Lower lobe of right lung (tissue), 2 donors: ENCODE results near the gene SPHKAP. TPM values are rescaled to one million over a fixed set of nuclear protein-coding genes. Genes with fewer than 3 reads are reported as not detected.
"Not testable (repeated sequence)": the region's sequence is repeated elsewhere in the genome, so short reads cannot be mapped to it uniquely, and the experiment has no call there.

ENCODE experiments used
- ATAC-seq, 2 donors: fragments of 200-7000 bp; cut with Tn5 transposase; one replicate each; pipeline ENCODE4 v1.9.1; 2020 to 2022; ENCODE audit warnings: mild to moderate bottlenecking in 2 of 2, moderate library complexity in 2 of 2
- DNase-seq: peaks from one replicate; pipeline ENCODE4 v3.0.0-alpha.2; 2020
- H3K27ac ChIP-seq: fragments of 200-600 bp; one replicate; pipeline ENCODE4 v1.8.0; 2022
- H3K27me3 ChIP-seq: fragments of 200-600 bp; one replicate; pipeline ENCODE4 v1.8.0; 2022; ENCODE audit warnings: low read depth
- H3K36me3 ChIP-seq: fragments of 200-600 bp; one replicate; pipeline ENCODE4 v1.8.0; 2022; ENCODE audit warnings: mild to moderate bottlenecking
- H3K4me1 ChIP-seq: fragments of 200-600 bp; one replicate; pipeline ENCODE4 v1.8.0; 2022
- H3K4me3 ChIP-seq: fragments of 200-600 bp; one replicate; pipeline ENCODE4 v1.8.0; 2022; ENCODE audit warnings: mild to moderate bottlenecking
- H3K9me3 ChIP-seq: fragments of 200-600 bp; one replicate; pipeline ENCODE4 v1.8.0; 2022
- CTCF ChIP-seq: fragments of 200-600 bp; IDR thresholded peaks from one replicate; pipeline ENCODE4 v1.8.0; 2022; ENCODE audit warnings: antibody characterized with exemption, mild to moderate bottlenecking
- intact Hi-C: fragments of 100-400 bp; cut with DNase I; formaldehyde crosslinking; loops from one replicate; pipeline ENCODE4 v1.11.0; 2022
- total RNA-seq: library from RNA; stranded (reverse); fragmentation: NEBNext Ultra II Directional; extraction: Animal tissue kit (Norgen Biotek cat#: 25700); gene quantifications from one replicate; pipeline ENCODE4 v1.2.1, GENCODE V29; 2021
- donor health status: DM: no; HTN: yes; CAD: no; lungs with severe emphysema.

The SPHKAP gene
- total RNA-seq, 1 donor from 2014 or later: 0.06 TPM

GRCh38 chr2:228079194-228079593, 102.3 kb downstream of the SPHKAP start:
- no peaks in the 10 kb centered on the region for H3K4me1 ChIP-seq
- no peaks in the 10 kb centered on the region for H3K9me3 ChIP-seq
- no peaks in the 10 kb centered on the region for H3K36me3 ChIP-seq
- no peaks in the 10 kb centered on the region for H3K27me3 ChIP-seq
- intact Hi-C loops: no loop called here
- ATAC-seq (no peak), DNase-seq (no peak)
- H3K27ac ChIP-seq: no peak overlapping the region
- no peak overlapping the region for H3K4me3 ChIP-seq
- TF ChIP-seq CTCF: no peak

GRCh38 chr2:228076695-228077094, 104.8 kb downstream of the SPHKAP start:
- intact Hi-C loops, H3K9me3 ChIP-seq, H3K36me3 ChIP-seq, ATAC-seq, H3K4me1 ChIP-seq, H3K4me3 ChIP-seq, DNase-seq, H3K27ac ChIP-seq, H3K27me3 ChIP-seq: not testable (repeated sequence)

GRCh38 chr2:228072669-228073068, 108.8 kb downstream of the SPHKAP start:
- intact Hi-C loops: no loop called here

DNA sequence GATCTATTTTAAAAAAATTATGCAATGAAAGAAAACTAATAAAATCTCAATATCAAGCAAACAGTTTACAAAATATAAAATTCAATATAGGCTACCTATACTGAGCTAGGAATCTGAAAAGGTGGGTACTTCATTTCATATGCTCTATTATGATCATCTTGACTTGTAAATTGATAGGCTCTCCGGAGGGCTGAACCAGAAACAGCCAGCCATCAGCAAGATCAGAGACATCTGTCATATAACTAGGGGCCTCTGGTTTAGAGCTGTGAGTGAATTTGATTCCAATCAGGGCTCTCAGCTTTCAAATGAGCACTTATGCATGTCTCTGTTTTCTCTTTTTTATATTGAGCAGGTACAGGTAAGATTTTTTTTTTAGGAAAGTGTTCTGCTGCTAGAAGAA, 114.2 kb downstream of the SPHKAP start:
- H3K4me3 ChIP-seq: no peak overlapping the region
- no peaks in the 10 kb centered on the region for H3K9me3 ChIP-seq
- TF ChIP-seq CTCF: no peak
- intact Hi-C loops: no loop called here
- no peaks in the 10 kb centered on the region for H3K4me1 ChIP-seq
- no peaks in the 10 kb centered on the region for H3K36me3 ChIP-seq
- no peak for DNase-seq
- H3K27ac ChIP-seq: no peak overlapping the region
- ATAC-seq: no peak
- no peaks in the 10 kb centered on the region for H3K27me3 ChIP-seq

More at GRCh38 chr2:228072669-228073068, 108.8 kb downstream of the SPHKAP start:
- DNase-seq (no peak), ATAC-seq (no peak)
- Histone ChIP-seq H3K9me3 (no peaks in the 10 kb centered on the region), H3K36me3 (no peaks in the 10 kb centered on the region), H3K4me3 (no peak overlapping the region), H3K27me3 (no peaks in the 10 kb centered on the region), H3K27ac (no peak overlapping the region), H3K4me1 (no peaks in the 10 kb centered on the region)
- TF ChIP-seq CTCF: no peak

DNA sequence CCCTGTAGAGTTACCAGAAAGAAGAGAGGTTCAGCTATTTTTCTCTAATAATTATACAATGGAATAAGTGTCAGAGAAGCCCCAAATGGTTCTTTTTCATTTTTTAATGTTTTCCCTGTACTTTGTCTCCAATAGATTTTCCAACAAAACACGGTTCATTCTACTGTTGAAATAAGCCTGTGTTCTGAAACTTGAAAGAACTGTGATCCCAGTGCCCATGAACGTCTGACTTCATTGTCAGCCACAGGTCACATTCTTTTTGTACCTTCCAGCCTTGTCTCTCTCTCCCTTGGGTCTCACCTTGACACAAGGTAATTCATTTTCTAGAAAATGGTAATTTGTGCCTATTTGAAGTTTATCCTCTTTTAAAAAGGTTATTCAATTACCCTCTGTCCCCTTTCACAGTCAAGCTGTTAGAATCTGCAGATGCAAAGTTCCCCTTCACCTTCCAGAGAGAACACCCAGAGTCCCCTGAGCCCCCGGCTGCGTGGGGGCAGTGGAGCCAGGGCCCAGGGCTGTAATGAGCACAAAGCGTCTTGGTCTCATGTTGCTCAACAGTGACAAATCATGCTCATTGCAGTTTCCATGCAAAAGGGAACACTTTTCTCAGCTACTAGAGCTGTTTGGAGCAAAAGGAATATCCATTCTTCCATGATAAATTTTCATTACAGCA, 115.2 kb downstream of the SPHKAP start:
- no peaks in the 10 kb centered on the region for H3K4me1 ChIP-seq
- DNase-seq (no peak), ATAC-seq (no peak)
- intact Hi-C loops: no loop called here
- no peaks in the 10 kb centered on the region for H3K36me3 ChIP-seq
- no peak for TF ChIP-seq CTCF
- no peaks in the 10 kb centered on the region for H3K9me3 ChIP-seq
- no peak overlapping the region for H3K4me3 ChIP-seq
- no peak overlapping the region for H3K27ac ChIP-seq
- no peaks in the 10 kb centered on the region for H3K27me3 ChIP-seq

- intact Hi-C loops: no loop called here
- DNase-seq (no peak), ATAC-seq (no peak)
- Histone ChIP-seq H3K27ac (no peak overlapping the region), H3K4me3 (no peak overlapping the region), H3K27me3 (no peaks in the 10 kb centered on the region), H3K4me1 (no peaks in the 10 kb centered on the region), H3K9me3 (no peaks in the 10 kb centered on the region), H3K36me3 (no peaks in the 10 kb centered on the region)
- no peak for TF ChIP-seq CTCF
These were observed 115.8 kb downstream of the SPHKAP start for GRCh38 chr2:228065686-228066085.
